Measurements from ENCODE around the gene UGT2A2.

DNA sequence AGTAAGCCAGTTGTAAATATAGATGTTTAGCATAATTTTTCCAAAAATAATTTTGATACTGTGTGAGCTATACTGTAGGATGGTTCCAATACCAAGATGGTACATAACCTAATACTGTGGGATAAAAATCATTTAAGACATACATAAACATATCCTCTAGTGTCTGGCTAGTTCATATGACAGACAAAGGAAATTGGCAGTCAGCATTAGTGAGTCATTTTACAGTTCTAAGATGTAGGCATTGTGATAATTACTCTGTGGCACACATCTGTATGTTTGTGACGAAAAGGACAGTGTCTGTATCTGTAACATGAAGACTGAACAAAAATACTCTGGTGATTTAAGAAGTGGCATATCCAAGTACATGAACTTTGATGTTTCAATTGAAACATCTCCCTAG lies 49.6 kb downstream of the UGT2A2 start:
- TF ChIP-seq EZH2 (IDR thresholded peaks at IDR 0.05; ENCODE audit: borderline replicate concordance, low read depth, low read length, poor library complexity, severe bottlenecking): no peak
- TF ChIP-seq, protein P1, sequence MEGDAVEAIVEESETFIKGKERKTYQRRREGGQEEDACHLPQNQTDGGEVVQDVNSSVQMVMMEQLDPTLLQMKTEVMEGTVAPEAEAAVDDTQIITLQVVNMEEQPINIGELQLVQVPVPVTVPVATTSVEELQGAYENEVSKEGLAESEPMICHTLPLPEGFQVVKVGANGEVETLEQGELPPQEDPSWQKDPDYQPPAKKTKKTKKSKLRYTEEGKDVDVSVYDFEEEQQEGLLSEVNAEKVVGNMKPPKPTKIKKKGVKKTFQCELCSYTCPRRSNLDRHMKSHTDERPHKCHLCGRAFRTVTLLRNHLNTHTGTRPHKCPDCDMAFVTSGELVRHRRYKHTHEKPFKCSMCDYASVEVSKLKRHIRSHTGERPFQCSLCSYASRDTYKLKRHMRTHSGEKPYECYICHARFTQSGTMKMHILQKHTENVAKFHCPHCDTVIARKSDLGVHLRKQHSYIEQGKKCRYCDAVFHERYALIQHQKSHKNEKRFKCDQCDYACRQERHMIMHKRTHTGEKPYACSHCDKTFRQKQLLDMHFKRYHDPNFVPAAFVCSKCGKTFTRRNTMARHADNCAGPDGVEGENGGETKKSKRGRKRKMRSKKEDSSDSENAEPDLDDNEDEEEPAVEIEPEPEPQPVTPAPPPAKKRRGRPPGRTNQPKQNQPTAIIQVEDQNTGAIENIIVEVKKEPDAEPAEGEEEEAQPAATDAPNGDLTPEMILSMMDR (conservative IDR thresholded peaks at IDR 0.05; ENCODE audit: low read depth, low read length): no peak
